ENCODE data around the gene SHB.

GRCh38 chr9:38015266-38015665 is 53.8 kb downstream of the SHB start:
- TF ChIP-seq CTCF (conservative IDR thresholded peaks at IDR 0.05; ENCODE audit: low read depth, low read length) = no peak
- no peak for TF ChIP-seq EZH2 (IDR thresholded peaks at IDR 0.05; ENCODE audit: borderline replicate concordance, low read depth, low read length, poor library complexity, severe bottlenecking)

Measured in A673 (cell line).